IMR-90 (cell line): ENCODE measurements around the gene PRPF8.
"Not testable (repeated sequence)": the region's sequence is repeated elsewhere in the genome, so short reads cannot be mapped to it uniquely, and the experiment has no call there.

ENCODE experiments used
- POLR2A ChIP-seq: IDR thresholded peaks from 2 replicates; pipeline ENCODE4 v1.6.1; 2012; ENCODE audit warnings: mild to moderate bottlenecking, low read depth, low read length
- RAD21 ChIP-seq: IDR thresholded peaks from 2 replicates; pipeline ENCODE4 v1.6.1; 2012; ENCODE audit warnings: low read length, improper control_type of control experiment
- TF ChIP-seq, protein P1 (sequence below): fragments of 150-350 bp; IDR thresholded peaks from 2 replicates; pipeline ENCODE4 v1.6.1; 2017; ENCODE audit warnings: mild to moderate bottlenecking, antibody characterized with exemption, low read length, low read depth
- TF ChIP-seq, protein P2 (sequence below): conservative IDR thresholded peaks from 2 replicates; pipeline ENCODE4 v1.5.1; 2012; ENCODE audit warnings: mild to moderate bottlenecking, low read depth, low read length, improper control_type of control experiment

DNA sequence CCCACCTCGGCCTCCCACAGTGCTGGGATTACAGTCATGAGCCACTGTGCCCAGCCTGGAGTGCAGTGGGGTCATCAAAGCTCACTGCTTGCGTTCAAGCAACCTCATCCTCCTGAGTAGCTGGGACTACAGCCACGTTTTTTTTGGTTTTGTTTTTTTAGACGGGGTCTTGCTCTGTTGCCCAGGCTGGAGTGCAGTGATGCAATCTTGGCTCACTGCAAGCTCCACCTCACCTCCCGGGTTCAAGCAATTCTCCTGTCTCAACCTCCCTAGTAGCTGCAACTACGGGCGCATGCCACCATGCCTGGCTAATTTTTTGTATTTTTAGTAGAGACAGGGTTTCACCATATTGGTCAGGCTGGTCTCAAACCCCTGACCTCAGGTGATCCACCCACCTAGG lies 31.9 kb downstream of the PRPF8 start:
- TF ChIP-seq, protein P1, sequence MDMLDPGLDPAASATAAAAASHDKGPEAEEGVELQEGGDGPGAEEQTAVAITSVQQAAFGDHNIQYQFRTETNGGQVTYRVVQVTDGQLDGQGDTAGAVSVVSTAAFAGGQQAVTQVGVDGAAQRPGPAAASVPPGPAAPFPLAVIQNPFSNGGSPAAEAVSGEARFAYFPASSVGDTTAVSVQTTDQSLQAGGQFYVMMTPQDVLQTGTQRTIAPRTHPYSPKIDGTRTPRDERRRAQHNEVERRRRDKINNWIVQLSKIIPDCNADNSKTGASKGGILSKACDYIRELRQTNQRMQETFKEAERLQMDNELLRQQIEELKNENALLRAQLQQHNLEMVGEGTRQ, result not testable (repeated sequence)
- TF ChIP-seq, protein P2, sequence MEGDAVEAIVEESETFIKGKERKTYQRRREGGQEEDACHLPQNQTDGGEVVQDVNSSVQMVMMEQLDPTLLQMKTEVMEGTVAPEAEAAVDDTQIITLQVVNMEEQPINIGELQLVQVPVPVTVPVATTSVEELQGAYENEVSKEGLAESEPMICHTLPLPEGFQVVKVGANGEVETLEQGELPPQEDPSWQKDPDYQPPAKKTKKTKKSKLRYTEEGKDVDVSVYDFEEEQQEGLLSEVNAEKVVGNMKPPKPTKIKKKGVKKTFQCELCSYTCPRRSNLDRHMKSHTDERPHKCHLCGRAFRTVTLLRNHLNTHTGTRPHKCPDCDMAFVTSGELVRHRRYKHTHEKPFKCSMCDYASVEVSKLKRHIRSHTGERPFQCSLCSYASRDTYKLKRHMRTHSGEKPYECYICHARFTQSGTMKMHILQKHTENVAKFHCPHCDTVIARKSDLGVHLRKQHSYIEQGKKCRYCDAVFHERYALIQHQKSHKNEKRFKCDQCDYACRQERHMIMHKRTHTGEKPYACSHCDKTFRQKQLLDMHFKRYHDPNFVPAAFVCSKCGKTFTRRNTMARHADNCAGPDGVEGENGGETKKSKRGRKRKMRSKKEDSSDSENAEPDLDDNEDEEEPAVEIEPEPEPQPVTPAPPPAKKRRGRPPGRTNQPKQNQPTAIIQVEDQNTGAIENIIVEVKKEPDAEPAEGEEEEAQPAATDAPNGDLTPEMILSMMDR, result not testable (repeated sequence)
- TF ChIP-seq POLR2A, RAD21: not testable (repeated sequence)
